IPS-20b (cell line): Measurements from ENCODE around the gene CCR2.
"Not testable (repeated sequence)": the region's sequence is repeated elsewhere in the genome, so short reads cannot be mapped to it uniquely, and the experiment has no call there.

Experiments
- H3K27ac ChIP-seq: one replicate; pipeline ENCODE4 v1.5.1; 2013; ENCODE audit warnings: low read length
- H3K27me3 ChIP-seq: 2 replicates; pipeline ENCODE4 v1.6.1; 2013; ENCODE audit warnings: mild to moderate bottlenecking, low read length, inconsistent platforms; ENCODE audit not compliant: insufficient read depth
- H3K36me3 ChIP-seq: 2 replicates; pipeline ENCODE4 v1.6.1; 2013; ENCODE audit warnings: low read depth, mild to moderate bottlenecking, inconsistent platforms, low read length, moderate library complexity; ENCODE audit not compliant: insufficient read depth
- H3K4me1 ChIP-seq: 2 replicates; pipeline ENCODE4 v1.6.1; 2013; ENCODE audit warnings: mild to moderate bottlenecking, control low read depth, inconsistent platforms, low read length, moderate library complexity; ENCODE audit not compliant: insufficient read depth
- H3K4me3 ChIP-seq: 2 replicates; pipeline ENCODE4 v1.5.1; 2013; ENCODE audit warnings: mild to moderate bottlenecking, low read length, inconsistent platforms
- H3K9ac ChIP-seq: 2 replicates; pipeline ENCODE4 v1.6.1; 2013; ENCODE audit warnings: low read depth, mild to moderate bottlenecking, inconsistent platforms, low read length, moderate library complexity
- H3K9me3 ChIP-seq: 2 replicates; pipeline ENCODE4 v1.6.1; 2013; ENCODE audit warnings: mild to moderate bottlenecking, low read depth, low read length, inconsistent platforms; ENCODE audit not compliant: insufficient read depth

CCR2 gene

GRCh38 chr3:46383951-46384330 lies 30.0 kb downstream of the CCR2 start:
- H3K4me3 ChIP-seq, result no peak overlapping the region
- H3K27ac ChIP-seq, result no peak overlapping the region
- H3K4me1 ChIP-seq, result peaks cover 11% of the 10 kb centered on the region; the same call in 1 of the 2 replicates
- no peaks in the 10 kb centered on the region for H3K36me3 ChIP-seq
- no peaks in the 10 kb centered on the region for H3K27me3 ChIP-seq
- H3K9me3 ChIP-seq, result no peaks in the 10 kb centered on the region
- no peak overlapping the region for H3K9ac ChIP-seq

GRCh38 chr3:46386205-46386604 lies 32.3 kb downstream of the CCR2 start:
- Histone ChIP-seq H3K27me3 (no peaks in the 10 kb centered on the region), H3K27ac (no peak overlapping the region), H3K9ac (no peak overlapping the region)

GRCh38 chr3:46388847-46389246 lies 34.9 kb downstream of the CCR2 start:
- H3K9ac ChIP-seq, H3K4me3 ChIP-seq, H3K9me3 ChIP-seq, H3K4me1 ChIP-seq, H3K36me3 ChIP-seq, H3K27ac ChIP-seq, H3K27me3 ChIP-seq: not testable (repeated sequence)

More at GRCh38 chr3:46386205-46386604, 32.3 kb downstream of the CCR2 start:
- Histone ChIP-seq H3K9me3 (no peaks in the 10 kb centered on the region), H3K4me3 (no peak overlapping the region), H3K36me3 (no peaks in the 10 kb centered on the region), H3K4me1 (no peaks in the 10 kb centered on the region; the same call in 1 of the 2 replicates)

GRCh38 chr3:46389306-46389705 lies 35.4 kb downstream of the CCR2 start:
- Histone ChIP-seq H3K4me1 (0 out of 2 replicates have a peak, but pooled peaks cover 3% of the 10 kb centered on the region), H3K27me3 (no peaks in the 10 kb centered on the region), H3K27ac (no peak overlapping the region), H3K4me3 (no peak overlapping the region), H3K9ac (no peak overlapping the region), H3K36me3 (no peaks in the 10 kb centered on the region), H3K9me3 (no peaks in the 10 kb centered on the region)

GRCh38 chr3:46391526-46391925 lies 37.6 kb downstream of the CCR2 start:
- H3K4me3 ChIP-seq, H3K27ac ChIP-seq, H3K9ac ChIP-seq, H3K4me1 ChIP-seq, H3K27me3 ChIP-seq, H3K9me3 ChIP-seq, H3K36me3 ChIP-seq: not testable (repeated sequence)

GRCh38 chr3:46393011-46393410 lies 39.1 kb downstream of the CCR2 start:
- Histone ChIP-seq H3K27ac (no peak overlapping the region), H3K4me1 (0 out of 2 replicates have a peak, but pooled peaks cover 3% of the 10 kb centered on the region), H3K9ac (no peak overlapping the region), H3K36me3 (no peaks in the 10 kb centered on the region), H3K9me3 (no peaks in the 10 kb centered on the region), H3K27me3 (no peaks in the 10 kb centered on the region), H3K4me3 (no peak overlapping the region)

- Histone ChIP-seq H3K27me3 (no peaks in the 10 kb centered on the region), H3K36me3 (no peaks in the 10 kb centered on the region), H3K4me3 (no peak overlapping the region), H3K9ac (no peak overlapping the region), H3K9me3 (no peaks in the 10 kb centered on the region), H3K27ac (no peak overlapping the region), H3K4me1 (0 out of 2 replicates have a peak, but pooled peaks cover 3% of the 10 kb centered on the region)
Measured at GRCh38 chr3:46393554-46394434, 39.9 kb downstream of the CCR2 start.

- H3K4me1 ChIP-seq, result 0 out of 2 replicates have a peak, but pooled peaks cover 3% of the 10 kb centered on the region
- no peaks in the 10 kb centered on the region for H3K27me3 ChIP-seq
- H3K4me3 ChIP-seq, result no peak overlapping the region
- H3K9ac ChIP-seq, result no peak overlapping the region
- no peak overlapping the region for H3K27ac ChIP-seq
- H3K9me3 ChIP-seq, result no peaks in the 10 kb centered on the region
- no peaks in the 10 kb centered on the region for H3K36me3 ChIP-seq
Measured at GRCh38 chr3:46395210-46395661, 41.3 kb downstream of the CCR2 start.

- Histone ChIP-seq H3K9ac (no peak overlapping the region), H3K27ac (no peak overlapping the region), H3K36me3 (no peaks in the 10 kb centered on the region), H3K27me3 (no peaks in the 10 kb centered on the region), H3K4me3 (no peak overlapping the region), H3K9me3 (no peaks in the 10 kb centered on the region), H3K4me1 (0 out of 2 replicates have a peak, but pooled peaks cover 3% of the 10 kb centered on the region)
Measured at GRCh38 chr3:46395766-46396530, 42.0 kb downstream of the CCR2 start.

GRCh38 chr3:46397111-46397510 lies 43.2 kb downstream of the CCR2 start:
- 0 out of 2 replicates have a peak, but pooled peaks cover 3% of the 10 kb centered on the region for H3K4me1 ChIP-seq
- no peak overlapping the region for H3K9ac ChIP-seq
- no peaks in the 10 kb centered on the region for H3K27me3 ChIP-seq
- H3K27ac ChIP-seq, result no peak overlapping the region
- no peaks in the 10 kb centered on the region for H3K9me3 ChIP-seq
- H3K4me3 ChIP-seq, result no peak overlapping the region
- H3K36me3 ChIP-seq, result no peaks in the 10 kb centered on the region

GRCh38 chr3:46398186-46398955 lies 44.5 kb downstream of the CCR2 start:
- Histone ChIP-seq H3K27ac (no peak overlapping the region), H3K9ac (no peak overlapping the region), H3K4me3 (no peak overlapping the region), H3K36me3 (no peaks in the 10 kb centered on the region), H3K9me3 (no peaks in the 10 kb centered on the region), H3K27me3 (no peaks in the 10 kb centered on the region), H3K4me1 (0 out of 2 replicates have a peak, but pooled peaks cover 3% of the 10 kb centered on the region)
